Fibroblast of the aortic adventitia (primary cell): ENCODE results near the gene GPR152. TPM values are rescaled to one million over a fixed set of nuclear protein-coding genes. Genes with fewer than 3 reads are reported as not detected.

Experiments used
- DNase-seq: peaks from one replicate; pipeline ENCODE4 v3.0.0-alpha.2; 2010; ENCODE audit warnings: low read depth
- H3K4me3 ChIP-seq: 2 replicates; pipeline ENCODE4 v1.5.1; 2011; ENCODE audit warnings: low read depth, mild to moderate bottlenecking, control low read depth, low read length, moderate library complexity
- CTCF ChIP-seq: IDR thresholded peaks from 2 replicates; pipeline ENCODE4 v1.5.1; 2011; ENCODE audit warnings: mild to moderate bottlenecking, low read length, control low read depth, inconsistent platforms; ENCODE audit not compliant: insufficient read depth
- total RNA-seq: library from RNA; depleted of rRNA; stranded (reverse); fragments of >200 nt; gene quantifications from 2 replicates; pipeline ENCODE4 v1.2.3, GENCODE V29; 2012; ENCODE audit warnings: low replicate concordance

Gene GPR152
- total RNA-seq, 1 donor = not detected

DNA sequence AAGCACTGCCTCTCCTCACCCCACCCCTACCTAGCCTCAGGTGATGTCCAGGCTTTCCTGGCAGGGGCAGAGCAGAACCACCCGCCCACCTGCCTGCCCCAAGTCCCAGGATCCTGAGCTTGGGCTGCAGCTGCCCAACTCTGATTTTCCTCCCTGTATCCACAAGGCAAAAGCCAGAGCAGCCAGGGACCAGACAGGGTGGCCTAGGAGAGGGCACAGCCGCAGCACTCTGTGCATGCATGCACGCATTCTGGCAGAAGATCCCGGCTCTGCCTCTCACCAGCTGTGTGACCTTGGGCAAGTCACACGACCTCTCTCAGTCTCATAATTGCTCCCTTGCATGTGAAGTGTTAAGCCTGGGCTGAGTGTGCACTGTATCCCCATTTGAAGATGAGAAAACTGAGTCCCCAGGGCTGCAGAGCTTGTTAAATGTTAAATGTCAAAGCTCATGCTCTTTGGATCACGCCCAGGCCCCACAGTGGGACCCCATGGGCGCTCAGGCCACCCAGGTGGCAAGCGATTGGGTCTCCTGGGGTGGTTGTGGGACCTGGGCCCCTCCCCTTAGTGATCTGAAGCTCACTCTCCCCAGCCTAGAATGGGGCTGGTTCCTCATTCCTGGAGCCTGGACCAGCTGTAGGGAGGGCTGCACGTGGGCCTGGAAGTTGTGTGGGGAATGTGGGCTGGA is 39.9 kb downstream of the GPR152 start:
- DNase-seq = no peak
- no peak overlapping the region for H3K4me3 ChIP-seq
- no peak for TF ChIP-seq CTCF

DNA sequence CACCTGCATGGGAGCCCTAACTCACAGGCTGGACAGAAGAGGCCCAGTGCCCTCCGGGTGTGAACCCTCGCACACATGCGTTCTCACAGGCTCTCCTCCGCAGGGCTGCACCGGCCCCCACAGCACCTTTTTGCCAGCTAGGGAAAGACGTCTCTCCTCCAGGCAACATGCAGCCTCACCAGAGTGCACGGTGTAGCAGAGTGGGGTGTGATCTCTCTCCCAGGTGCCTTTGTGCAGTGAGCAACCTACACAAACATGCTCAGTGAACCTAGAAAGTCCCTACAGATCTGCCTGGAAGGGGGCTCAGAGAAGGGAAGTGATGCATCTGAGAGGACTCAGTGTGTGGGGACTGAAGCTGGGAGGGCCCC is 40.8 kb downstream of the GPR152 start:
- no peak for TF ChIP-seq CTCF
- DNase-seq = no peak
- no peak overlapping the region for H3K4me3 ChIP-seq

DNA sequence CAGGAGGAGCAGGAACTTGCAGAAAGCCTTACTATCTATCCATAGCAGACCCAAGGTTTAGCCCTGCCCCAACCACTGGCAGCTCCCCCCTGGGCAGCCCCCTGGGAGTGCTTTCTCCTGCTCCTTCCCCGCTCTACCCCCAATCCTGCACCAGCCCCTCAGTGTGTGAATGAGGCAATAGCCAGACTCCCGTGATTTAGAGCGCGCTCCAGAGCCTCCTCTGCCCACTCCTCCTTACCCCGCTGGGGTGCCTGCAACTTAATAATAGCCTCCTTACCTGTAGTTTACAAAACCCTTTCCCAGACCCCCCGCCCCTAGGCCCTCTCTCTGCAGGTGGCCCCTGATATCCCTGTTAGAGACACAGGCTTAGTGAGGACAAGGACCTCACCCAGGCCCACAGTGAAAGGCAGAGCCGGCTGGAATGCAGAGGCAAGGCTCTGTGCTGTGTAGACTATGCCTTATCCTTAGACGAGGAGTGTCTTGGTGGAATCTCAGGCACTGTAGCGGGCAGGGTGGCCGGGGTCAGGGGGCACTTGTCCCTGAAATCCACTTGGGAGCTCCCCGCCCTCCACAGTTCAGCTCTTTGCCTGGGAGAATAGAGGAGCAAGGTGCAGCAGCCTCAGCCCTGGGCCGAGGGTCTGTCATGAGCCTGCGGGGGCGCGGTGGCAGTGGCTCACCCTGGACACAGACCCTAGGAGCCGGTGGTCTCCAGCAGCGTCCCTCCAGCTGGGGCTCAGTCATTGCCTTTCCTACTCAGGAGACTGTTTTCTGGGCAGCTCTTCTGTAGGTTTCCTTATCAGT is 41.3 kb downstream of the GPR152 start:
- TF ChIP-seq CTCF = no peak
- DNase-seq = no peak
- H3K4me3 ChIP-seq = no peak overlapping the region

- no peak overlapping the region for H3K4me3 ChIP-seq
- no peak for TF ChIP-seq CTCF
- DNase-seq = no peak
These were observed 42.1 kb downstream of the GPR152 start for GRCh38 chr11:67410369-67410831.

DNA sequence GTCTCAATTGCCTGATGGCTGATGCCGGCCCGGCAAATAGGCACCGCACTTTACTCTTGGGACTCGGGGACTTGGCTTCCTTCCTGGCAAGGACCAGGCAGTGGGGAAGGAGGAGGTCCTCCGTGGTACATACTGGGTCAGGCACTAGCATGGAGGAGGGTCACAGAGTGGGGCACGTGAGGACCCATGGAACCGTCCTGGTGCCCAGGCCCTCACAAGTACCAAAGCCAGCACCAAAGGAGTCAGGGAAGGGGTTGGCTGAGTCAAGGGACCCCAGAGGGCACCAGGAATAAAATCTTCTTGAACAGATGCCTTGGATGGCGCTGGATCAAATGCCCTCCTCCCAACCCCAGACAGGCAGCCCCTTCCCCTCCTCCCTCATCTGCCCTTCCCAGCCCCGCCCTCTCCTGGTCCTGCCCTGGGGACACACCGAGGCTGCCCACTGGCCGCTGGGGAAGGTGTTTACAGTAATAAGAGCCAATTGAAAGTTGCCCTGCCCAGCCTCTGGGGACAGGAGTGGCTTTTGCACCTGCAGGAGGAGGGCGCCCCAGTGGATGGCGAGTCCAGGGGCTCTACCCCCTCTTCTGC is 42.7 kb downstream of the GPR152 start:
- H3K4me3 ChIP-seq = no peak overlapping the region
- no peak for DNase-seq
- no peak for TF ChIP-seq CTCF

DNA sequence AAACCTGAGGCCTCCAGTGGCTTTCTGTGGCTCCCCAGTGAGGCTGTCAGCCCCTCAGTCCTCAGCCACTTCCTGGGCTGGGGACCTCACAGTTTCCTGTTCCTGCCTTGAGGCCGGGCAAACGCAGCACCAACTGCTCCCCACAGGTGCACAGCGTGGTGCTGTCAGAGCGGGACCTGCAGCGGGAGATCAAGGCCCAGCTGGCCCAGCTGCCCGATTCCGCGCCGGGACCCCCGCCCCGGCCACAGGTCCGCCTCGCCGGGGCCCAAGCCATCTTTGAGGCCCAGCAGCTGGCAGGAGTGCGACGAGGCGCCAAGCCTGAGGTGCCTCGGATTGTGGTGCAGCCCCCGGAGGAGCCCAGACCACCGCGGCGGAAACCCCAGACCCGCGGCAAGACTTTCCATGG is 43.3 kb downstream of the GPR152 start:
- no peak for DNase-seq

More for the DNA sequence above, 43.3 kb downstream of the GPR152 start:
- TF ChIP-seq CTCF = no peak
- no peak overlapping the region for H3K4me3 ChIP-seq
